HCT116 (cell line): Measurements from ENCODE around the gene SELENON.

Source experiments
- CEBPB ChIP-seq: IDR thresholded peaks from 2 replicates; pipeline ENCODE4 v1.6.1; 2012; ENCODE audit warnings: low read depth
- CTCF ChIP-seq, 3 experiments: fragments of 200-600 bp in 1 of 3; sonication (generic) in 1 of 3; IDR thresholded peaks in 2 of 3; conservative IDR thresholded peaks in 1 of 3; 2 replicates each; pipeline ENCODE4 v1.5.1; 2012 to 2017; ENCODE audit warnings: low read depth in 2 of 3, low read length in 2 of 3, antibody characterized with exemption in 1 of 3, borderline replicate concordance in 1 of 3, control low read depth in 1 of 3, mild to moderate bottlenecking in 1 of 3, mixed read lengths in 1 of 3, mixed run types in 1 of 3, moderate library complexity in 1 of 3; ENCODE audit not compliant: insufficient read depth in 1 of 3
- ELF1 ChIP-seq: IDR thresholded peaks from 2 replicates; pipeline ENCODE4 v1.6.1; 2012; ENCODE audit warnings: low read depth, borderline replicate concordance
- EZH2 ChIP-seq: fragments of 200-600 bp; sonication (generic); IDR thresholded peaks from 2 replicates; pipeline ENCODE4 v1.6.1; 2017; ENCODE audit warnings: antibody characterized with exemption, mixed run types
- FOSL1 ChIP-seq: IDR thresholded peaks from 2 replicates; pipeline ENCODE4 v1.6.1; 2012; ENCODE audit warnings: low read depth
- POLR2A ChIP-seq: IDR thresholded peaks from 2 replicates; pipeline ENCODE4 v1.7.0; 2011; ENCODE audit warnings: borderline replicate concordance; ENCODE audit not compliant: insufficient read depth, insufficient read length; ENCODE audit errors: extremely low read depth
- POLR2AphosphoS5 ChIP-seq: IDR thresholded peaks from 2 replicates; pipeline ENCODE4 v1.6.1; 2011; ENCODE audit warnings: mild to moderate bottlenecking, low read depth, low read length, moderate library complexity
- SIN3A ChIP-seq: IDR thresholded peaks from 2 replicates; pipeline ENCODE4 v1.6.1; 2012; ENCODE audit warnings: low read depth
- ZFX ChIP-seq: fragments of 450-650 bp; IDR thresholded peaks from 2 replicates; pipeline ENCODE4 v1.6.1; 2017
- TF ChIP-seq, protein P1 (sequence below): IDR thresholded peaks from 2 replicates; pipeline ENCODE4 v1.6.1; 2012

- TF ChIP-seq CTCF (IDR thresholded peaks at IDR 0.05 in 2 of 3, conservative IDR thresholded peaks at IDR 0.05 in 1 of 3; ENCODE audit: borderline replicate concordance in 1 of 3, insufficient read depth in 1 of 3, low read depth in 2 of 3, low read length in 2 of 3) = no peak
- no peak for TF ChIP-seq ZFX
- TF ChIP-seq ELF1 = no peak
- no peak for TF ChIP-seq EZH2
- no peak for TF ChIP-seq POLR2A
- no peak for TF ChIP-seq CEBPB
- no peak for TF ChIP-seq FOSL1
- TF ChIP-seq, protein P1, sequence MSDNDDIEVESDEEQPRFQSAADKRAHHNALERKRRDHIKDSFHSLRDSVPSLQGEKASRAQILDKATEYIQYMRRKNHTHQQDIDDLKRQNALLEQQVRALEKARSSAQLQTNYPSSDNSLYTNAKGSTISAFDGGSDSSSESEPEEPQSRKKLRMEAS = no peak
- no peak for TF ChIP-seq POLR2AphosphoS5
- TF ChIP-seq SIN3A = no peak
Observed at GRCh38 chr1:25821112-25821476, 21.1 kb downstream of the SELENON start.
